NCI-H446 (cell line): ENCODE data around the gene RHCE.
"Not testable (repeated sequence)": the region's sequence is repeated elsewhere in the genome, so short reads cannot be mapped to it uniquely, and the experiment has no call there.

Experiments used
- DNase-seq, 2 experiments: peaks; one replicate each; lab custom pipeline; 2025; lab: John Stamatoyannopoulos, UW

RHCE gene

DNA sequence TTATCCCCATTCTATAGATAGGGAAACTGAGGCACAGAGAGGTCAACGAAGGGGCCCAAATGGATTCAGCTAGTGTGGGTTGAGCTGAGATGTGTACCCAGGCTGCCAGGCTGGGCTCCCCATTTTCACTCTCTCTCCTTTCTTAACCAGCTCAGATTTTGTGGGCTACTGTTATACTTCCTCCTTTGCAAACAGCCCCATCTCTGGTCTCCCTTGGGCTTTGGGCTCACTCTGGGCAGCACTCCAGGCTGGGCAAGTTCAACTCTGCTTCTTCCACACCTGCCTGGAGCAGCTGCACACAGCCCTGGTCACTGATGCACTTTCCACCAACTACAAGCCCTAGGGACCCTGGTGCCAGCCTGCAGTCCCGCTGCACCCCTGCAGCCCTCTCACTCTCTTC is 22.5 kb downstream of the RHCE start:
- not testable (repeated sequence) for DNase-seq

DNA sequence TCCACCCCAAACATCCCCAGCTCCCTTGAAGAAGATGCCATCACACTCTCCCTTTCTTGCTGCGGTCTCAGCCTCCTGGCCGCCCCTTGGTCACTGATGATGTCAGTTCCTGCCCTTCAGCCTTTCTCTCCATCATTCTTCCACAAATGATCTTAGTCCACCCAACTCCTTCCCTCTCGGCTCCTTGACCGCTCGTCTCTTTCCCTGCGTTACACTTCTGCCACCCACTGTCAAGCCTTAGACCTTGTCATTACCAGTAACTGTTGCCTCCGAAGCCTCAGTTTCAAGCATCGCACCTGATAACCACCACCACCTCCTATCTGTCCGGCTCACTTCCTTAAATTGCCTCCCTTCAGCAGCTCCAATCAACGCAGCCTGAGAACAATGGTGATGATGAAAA is 23.1 kb downstream of the RHCE start:
- not testable (repeated sequence) for DNase-seq

- no peak for DNase-seq
These were observed 27.8 kb downstream of the RHCE start for GRCh38 chr1:25392841-25393240.

GRCh38 chr1:25389721-25390120 is 30.9 kb downstream of the RHCE start:
- not testable (repeated sequence) for DNase-seq

DNA sequence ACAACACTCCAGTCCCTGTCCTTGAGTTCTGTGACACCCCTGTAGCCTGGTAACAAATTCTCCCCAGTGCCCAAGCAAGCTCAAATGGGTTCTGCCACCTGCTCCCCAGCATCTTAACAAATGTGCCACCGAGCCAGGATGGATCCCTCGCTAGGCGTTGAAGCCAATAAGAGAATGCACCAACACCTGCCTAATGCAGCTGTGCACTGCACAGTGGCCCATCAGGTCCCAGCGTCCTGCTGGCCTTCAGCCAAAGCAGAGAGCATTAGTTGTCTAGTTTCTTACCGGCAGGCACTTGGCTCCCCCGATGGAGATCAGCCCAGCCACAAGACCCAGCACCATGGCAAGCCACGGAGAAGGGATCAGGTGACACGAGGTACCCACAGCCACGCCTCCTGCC is 31.9 kb downstream of the RHCE start:
- DNase-seq, result not testable (repeated sequence)

- not testable (repeated sequence) for DNase-seq
These were observed 33.5 kb downstream of the RHCE start for GRCh38 chr1:25387096-25387495.

GRCh38 chr1:25383875-25384274 is 36.8 kb downstream of the RHCE start:
- not testable (repeated sequence) for DNase-seq

DNA sequence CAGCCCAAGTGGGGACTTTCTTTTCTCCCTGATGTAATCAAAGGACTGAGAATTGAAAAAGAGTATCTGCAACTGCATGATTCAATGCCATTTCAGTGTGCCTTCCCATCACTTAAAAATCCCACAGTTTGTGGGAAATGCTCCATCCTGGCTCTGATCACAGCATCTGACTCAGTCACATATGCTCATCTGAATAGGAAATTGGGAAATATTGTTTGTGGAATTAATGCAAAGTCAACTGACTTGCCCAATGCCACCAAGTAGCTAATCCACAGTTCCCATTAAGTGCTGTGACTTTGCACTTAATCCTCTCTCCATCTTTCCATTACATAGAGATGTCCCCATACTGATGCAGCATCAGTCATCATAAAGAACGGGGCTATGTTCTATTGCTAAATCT is 37.5 kb downstream of the RHCE start:
- DNase-seq, result not testable (repeated sequence)

DNA sequence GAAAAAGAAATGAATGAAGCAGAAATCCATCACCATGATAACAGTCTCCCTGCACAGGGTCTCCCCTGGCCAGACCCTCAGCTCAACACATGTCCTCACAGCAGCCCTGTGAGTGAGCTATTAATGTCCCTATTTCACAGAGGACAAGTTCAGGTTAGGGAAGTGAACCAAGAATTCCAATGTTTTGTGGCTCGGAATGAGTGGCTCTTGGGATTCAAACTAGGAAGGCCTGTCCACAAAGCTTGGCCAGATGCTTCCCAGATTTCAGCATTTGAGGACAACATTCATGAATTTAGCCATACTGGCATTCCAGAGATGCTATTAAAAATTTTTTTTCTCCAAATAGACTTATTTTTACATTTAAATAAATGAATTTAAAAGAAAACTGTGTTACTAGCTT is 38.1 kb downstream of the RHCE start:
- DNase-seq, result not testable (repeated sequence)

GRCh38 chr1:25378367-25378766 is 42.3 kb downstream of the RHCE start:
- not testable (repeated sequence) for DNase-seq

DNA sequence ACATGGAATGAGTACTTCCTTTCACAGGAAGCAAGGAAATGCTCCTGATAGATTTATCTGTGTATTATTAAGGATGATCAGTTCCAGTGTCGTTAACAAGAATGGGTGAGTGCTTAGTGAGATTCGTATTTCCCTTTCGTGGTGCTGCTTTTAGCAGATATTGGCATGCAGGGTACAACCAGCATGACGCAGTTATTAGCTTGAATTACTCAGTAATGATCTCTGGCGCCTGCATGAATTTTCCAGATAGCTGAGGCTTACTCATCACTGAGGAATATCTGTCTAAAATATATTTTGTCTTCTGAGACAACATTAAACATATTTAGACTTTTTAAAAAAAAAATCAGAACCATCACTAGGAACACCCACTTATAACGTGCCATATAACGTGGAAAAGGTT is 48.9 kb downstream of the RHCE start:
- peak in 1 of 2 experiments; percentile 29 for DNase-seq

DNA sequence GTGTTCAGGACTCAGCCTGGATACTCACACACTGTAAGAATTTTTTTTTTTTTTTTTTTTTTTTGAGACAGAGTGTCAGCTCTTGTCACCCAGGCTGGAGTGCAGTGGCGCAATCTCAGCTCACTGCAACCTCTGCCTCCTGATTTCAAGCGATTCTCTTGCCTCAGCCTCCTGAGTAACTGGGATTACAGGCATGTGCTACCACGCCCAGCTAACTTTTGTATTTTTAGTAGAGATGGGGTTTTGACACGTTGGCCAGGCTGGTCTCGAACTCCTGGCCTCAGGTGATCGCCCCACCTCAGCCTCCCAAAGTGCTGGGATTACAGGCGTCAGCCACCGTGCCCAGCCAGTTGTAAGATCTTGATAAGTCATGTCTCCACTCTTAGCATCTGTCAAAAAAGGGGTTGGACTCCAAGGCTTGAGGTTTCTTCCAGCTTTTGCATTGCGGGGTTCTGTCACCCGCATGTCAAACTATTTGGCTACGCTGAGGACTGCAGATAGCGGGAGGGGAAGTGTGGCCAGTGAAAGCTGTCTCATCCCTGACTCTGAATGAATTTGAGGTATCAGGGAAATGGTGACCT is 50.8 kb downstream of the RHCE start:
- not testable (repeated sequence) for DNase-seq

GRCh38 chr1:25369241-25369640 is 51.4 kb downstream of the RHCE start:
- no peak for DNase-seq

GRCh38 chr1:25362634-25363559 is 57.7 kb downstream of the RHCE start:
- not testable (repeated sequence) for DNase-seq

GRCh38 chr1:25361901-25362300 is 58.7 kb downstream of the RHCE start:
- DNase-seq, result no peak

DNA sequence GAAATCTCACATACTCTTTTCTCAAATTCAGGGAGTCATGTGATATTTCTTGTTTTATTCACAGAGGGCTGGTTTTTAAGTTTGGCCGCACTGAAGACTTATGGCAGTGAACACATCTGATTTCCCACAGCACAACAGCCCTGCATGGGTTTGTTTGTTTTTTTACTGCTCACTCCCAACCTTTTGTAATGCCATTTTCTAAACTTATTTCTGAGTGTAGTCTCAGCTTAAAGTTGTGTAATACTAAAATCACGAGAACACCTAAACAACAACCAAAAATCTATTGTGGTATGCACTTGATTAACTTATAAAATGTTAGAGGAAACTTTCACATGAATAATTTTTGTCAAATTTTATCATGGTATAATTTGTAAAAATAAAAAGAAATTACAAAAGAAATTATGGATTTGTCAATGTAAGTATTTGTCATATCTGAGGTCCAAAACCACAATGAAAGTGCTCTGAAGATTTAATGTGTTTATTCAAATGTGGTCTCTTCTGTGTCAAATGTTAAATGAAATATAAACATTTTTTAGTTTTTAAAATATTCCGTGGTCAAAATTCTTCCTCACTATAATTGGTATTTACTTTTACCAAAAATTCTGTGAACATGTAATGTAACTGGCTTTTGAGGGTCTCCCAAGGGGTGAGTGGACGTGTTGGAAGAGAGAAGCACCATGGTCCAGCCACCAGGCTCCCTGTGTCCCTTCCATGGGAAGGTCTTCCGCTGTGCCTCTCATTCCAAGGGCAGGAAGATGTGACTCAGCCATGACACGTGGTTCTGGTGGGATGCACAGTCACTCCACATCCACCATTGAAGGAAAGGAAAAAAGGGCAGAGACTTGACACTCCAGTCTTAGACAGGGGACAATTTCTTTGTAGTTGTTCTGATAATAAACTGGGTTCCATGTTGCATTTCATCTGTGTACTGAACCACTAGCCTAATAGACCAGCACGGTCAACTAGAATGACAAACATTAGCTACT is 59.7 kb downstream of the RHCE start:
- no peak for DNase-seq

DNA sequence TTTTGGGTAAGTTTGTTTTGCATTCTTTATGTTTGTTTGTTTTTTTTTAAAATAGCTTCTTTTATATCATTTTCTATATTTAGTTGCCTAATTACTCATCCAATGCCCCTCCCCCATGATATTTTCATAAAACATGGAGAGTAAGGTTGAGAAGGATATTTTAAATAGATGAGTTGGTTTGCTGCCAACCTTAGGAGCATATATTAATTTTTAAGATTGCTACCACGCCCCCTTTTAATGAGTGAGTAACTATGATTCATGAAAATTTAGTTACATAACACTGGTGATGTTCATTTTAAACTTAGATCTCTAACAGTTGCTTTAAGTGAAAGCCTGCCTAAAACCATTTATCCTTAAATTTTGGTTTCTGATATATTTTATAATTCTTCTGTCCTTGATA is 63.8 kb downstream of the RHCE start:
- no peak for DNase-seq

DNA sequence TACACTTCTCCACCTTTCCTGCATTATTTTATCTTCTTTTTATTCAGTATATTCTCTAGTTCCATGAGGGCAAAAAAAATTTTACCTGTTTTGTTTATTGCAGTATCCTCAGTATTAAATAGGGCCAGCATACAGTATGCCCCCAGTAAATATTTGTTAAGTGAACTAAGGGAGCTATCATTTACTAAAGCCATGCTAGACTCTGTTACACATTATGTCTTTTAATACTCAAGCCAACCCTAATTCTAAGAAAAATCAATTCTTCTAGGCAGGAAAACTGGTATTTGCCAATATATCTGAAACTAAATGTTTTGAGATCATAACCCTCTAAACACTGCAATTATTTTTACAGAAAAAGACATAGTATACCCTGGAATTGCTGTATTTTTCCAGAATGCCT is 64.2 kb downstream of the RHCE start:
- no peak for DNase-seq

DNA sequence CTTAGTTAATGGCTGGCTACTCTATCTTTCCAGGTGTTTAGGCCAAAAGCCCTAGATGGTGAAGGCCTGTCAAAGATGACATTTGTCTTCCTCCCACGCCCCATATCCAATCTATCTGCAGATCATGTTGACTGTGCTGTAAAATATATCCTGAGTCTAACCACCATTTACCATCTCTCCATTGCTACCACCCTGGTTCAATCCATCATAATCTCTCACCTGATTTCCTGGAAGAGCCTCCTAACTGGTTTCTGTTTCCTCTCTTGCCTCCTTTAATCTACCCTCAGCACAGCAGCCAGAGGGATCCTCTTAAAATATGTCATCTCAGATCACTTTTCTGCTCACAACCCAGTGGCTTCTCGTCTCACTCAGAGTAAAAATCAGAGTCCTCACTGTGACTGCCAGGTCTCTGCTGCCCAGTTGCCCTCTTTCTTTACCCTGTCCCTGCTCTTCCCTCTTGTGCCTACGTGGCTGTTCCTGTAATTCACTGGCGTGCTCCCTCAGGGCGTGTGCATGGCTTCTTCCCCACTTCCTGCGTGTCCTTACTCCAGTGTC is 64.7 kb downstream of the RHCE start:
- DNase-seq, result no peak

DNA sequence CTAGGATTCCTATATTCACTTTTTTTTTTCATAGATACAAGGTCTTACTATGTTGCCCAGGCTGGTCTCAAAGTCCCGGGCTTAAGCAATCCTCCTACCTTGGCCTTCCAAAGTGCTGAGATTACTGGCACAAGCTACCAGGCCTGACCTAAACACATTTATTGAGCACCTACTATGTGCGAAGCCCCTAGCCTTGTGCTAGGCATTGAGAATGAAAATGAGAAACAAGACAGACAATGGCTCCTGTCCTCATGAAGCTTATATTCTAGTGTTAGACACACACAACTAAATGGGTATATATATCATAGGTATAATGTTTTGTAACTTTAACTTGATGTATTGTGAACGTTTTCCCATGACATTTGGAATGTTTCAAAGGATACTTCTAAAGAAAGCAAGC is 71.0 kb downstream of the RHCE start:
- no peak for DNase-seq

DNA sequence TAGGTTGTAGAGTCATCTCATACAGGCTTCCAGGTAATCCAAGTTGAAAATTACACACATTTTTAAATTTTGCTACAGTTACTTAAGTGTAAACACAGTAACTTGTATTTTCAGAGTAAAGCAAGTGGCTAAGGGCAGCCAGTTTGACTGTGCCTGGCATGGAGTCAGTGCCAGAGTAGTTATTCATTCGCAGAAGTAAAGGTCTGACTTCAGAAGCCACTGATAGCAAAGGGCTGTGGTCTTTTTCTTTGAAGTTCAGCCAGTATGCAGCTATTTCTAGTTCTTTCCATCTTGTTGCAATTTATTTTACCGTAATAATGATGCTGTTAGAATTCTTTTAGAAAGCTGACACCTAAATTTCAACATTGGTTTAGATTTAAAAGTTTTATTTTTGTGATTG is 73.1 kb downstream of the RHCE start:
- DNase-seq, result no peak

- DNase-seq, result peak in 1 of 2 experiments; percentile 31
These were observed 76.8 kb downstream of the RHCE start for GRCh38 chr1:25343872-25344271.
